NCI-H2227 (cell line): ENCODE data around the gene PTPRN2.

Source experiments
- DNase-seq: peaks from one replicate; lab custom pipeline; 2025; ENCODE audit not compliant: unreplicated experiment; lab: John Stamatoyannopoulos, UW

PTPRN2 gene

GRCh38 chr7:158067219-158067930 lies 520.2 kb downstream of the PTPRN2 start:
- DNase-seq: no peak

DNA sequence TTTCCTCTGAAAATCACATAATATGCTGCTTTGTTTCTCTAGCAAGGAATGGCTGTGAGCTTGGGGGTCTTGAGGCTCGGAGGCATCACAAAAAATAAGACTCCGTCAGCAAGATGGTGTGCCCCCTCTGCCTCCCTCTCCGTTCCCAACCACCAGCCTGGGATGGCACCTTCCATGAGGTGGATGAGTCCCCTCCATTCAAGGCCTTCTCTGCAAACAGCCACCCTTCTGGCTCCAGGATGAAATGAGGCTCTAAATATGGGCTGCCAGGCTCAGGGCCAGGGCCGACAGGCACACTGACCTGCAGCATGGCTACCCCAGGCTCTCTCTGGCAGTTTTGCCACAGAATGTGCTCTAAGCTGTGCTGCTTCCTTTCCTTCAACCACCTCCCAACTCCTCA lies 521.5 kb downstream of the PTPRN2 start:
- no peak for DNase-seq

GRCh38 chr7:158065340-158065739 lies 522.3 kb downstream of the PTPRN2 start:
- DNase-seq: no peak

- DNase-seq: no peak
These were observed 523.0 kb downstream of the PTPRN2 start for GRCh38 chr7:158064631-158065030.

- DNase-seq: no peak
These were observed 523.6 kb downstream of the PTPRN2 start for GRCh38 chr7:158063850-158064610.

DNA sequence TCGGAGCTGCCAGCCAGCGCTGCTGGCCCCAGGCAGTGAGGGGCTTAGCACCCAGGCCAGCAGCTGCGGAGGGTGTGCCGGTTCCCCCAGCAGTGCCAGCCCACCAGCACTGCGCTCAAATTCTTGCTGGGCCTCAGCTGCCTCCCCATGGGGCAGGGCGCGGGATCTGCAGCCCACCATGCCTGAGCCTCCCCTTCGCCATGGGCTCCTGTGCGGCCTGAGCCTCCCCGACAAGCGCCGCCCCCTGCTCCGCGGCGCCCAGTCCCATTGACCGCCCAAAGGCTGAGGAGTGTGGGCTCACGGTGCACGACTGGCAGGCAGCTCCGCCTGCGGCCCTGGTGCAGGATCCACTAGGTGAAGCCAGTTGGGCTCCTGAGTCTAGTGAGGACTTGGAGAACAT lies 525.0 kb downstream of the PTPRN2 start:
- DNase-seq: no peak

DNA sequence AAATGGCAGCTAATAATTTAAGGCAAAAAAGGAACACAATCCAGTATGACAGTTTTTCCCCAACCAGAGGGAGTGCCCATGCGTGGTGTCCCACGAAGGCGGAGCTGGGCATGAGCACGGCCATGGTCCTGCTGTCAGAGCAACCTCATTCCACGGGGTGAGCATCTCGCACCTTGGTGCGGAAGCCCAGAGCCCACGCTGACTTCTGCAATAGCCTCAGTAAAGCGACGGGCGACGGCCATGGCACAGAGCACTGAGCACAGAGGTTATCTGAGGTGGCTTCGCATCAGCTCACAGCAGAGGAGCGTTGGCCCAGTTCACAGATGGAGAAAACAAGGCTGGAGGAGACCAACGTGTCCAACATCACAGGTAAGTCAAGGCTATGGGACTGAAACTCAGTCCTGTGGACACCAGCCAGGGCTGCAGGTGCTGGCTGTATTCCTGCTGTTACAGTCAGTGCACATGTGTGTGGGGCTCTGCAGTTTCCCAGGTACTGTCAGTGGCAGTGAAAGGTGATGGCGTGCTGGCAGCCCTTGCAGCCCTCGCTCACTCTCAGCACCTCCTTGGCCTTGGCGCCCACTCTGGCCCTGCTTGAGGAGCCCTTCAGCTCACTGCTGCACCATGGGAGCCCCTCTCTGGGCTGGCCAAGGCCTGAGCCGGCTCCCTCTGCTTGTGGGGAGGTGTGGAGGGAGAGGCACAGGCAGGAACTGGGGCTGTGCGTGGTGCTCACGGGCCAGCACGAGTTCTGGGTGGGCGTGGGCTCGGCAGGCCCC lies 525.6 kb downstream of the PTPRN2 start:
- no peak for DNase-seq

DNA sequence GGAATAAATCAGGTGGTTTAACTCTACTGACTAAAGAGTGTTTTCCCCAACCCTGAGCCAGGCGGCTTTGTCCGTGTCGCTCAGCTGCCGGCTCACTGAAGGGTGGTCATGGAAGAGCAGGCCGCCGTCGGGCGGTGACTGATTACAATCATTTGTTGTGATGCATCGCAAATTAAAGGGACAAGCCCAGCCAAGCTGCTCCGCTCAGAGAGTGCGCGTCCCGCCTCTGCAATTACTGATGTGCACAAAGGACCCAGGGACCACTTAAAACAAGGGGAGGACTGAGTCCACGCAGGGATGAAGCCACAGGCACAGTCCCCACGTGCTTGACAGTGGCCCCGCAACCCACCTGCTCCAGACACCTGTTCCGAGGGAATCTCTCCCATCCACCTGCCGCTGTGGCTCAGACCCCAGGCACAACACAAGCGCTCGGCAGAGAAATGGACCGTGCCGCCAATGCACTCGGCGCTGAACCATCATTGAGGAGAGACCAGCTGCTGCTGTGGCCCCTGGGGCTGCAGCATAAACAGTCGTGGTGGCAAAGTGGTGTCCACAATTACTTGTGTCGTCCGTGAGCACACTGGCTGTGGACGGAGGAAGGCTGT lies 526.5 kb downstream of the PTPRN2 start:
- peak; percentile 88 for DNase-seq

GRCh38 chr7:158060216-158060615 lies 527.4 kb downstream of the PTPRN2 start:
- DNase-seq: no peak

- no peak for DNase-seq
These were observed 530.2 kb downstream of the PTPRN2 start for GRCh38 chr7:158057446-158057845.

DNA sequence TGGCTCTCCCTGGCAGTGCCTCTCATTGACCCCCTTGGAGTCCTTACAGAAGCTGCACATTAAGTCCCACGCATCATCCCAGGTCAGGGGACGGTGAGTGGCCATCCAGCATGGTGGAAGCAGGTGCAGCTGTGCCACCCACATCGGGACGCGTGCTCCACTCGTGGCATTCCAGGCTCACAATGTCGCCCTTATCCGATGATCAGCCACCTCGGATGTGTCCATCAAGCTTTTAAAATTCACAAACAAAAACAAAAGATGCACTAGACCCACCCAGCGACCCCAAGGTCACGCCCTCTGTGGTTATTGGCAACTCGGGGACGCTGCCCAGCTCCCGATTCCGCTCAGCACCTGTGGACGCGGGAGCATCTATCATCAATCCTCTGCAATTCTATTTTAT lies 530.9 kb downstream of the PTPRN2 start:
- DNase-seq: no peak

DNA sequence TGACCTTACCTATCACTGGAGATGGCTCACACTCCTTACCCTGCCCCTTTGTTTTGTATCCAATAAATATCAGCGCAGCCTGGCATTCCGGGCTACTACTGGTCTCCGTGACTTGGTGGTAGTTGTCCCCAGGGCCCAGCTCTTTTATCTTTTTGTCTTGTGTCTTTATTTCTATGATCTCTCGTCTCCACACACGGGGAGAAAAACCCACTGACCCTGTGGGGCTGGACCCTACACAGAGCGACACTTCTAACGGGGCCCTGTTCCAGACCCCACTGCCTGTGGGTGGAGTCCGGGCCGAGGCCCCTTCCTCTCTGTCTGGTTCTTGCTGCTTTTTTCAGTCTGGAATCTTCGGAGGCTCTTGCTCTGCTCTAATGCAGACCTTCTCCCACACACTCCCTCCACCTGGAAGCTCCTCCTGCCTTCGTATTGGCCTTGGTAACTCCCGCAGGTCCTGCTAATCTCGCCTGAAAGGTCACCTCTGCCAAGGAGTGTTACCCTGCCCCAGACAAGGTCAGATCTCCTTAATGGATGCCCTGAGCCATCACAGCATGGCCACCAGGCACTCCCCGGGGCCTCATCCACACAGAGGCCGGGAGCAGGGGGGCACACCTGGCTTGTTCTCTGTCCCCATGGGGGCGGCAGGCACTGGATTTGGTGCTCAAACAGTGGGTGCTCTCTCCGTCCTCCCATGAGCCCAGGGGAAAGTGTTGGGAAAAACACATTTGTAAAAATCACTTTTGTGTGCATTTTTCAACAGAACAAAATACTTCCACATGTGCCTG lies 531.7 kb downstream of the PTPRN2 start:
- DNase-seq: no peak

DNA sequence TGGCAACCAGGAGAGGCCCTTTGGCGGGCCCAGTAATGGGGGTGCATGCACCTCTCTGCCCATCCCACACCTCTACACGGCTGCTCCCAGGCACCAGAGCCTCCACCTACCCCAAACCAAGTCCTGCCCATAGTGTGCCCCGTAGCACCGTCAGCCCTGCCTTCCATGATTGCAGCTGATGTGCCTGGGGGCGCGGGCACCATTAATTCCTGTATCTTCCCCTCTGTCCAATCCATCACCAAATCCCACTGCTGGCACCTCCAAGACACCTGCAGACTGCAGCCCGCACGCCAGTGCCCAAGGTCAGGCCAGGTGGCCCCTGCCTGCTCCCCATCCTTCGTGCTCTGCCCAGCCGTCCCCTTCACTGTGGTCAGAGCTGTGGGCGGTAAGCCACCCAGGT lies 533.0 kb downstream of the PTPRN2 start:
- DNase-seq: no peak

DNA sequence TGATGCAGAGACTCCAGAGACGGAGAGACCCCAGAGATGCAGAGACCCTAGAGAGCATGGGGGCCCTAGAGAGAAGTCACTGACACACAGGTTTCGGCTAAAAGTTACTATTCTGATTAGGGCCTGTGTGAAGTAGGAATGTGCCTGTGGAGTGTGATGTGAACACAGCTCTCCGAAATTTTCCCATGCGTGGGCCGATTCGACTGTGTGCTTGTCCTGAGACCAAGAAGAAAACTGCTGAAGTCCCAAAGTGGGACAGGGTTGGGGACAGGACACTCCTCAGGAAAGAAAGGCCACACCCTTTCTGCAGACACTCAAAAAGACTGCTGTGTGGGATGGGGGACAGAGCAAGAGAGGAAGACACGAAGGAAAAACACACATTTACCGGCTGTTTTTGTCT lies 533.5 kb downstream of the PTPRN2 start:
- DNase-seq: no peak

- no peak for DNase-seq
These were observed 534.3 kb downstream of the PTPRN2 start for GRCh38 chr7:158053183-158053915.

- no peak for DNase-seq
These were observed 535.1 kb downstream of the PTPRN2 start for GRCh38 chr7:158052381-158053060.

DNA sequence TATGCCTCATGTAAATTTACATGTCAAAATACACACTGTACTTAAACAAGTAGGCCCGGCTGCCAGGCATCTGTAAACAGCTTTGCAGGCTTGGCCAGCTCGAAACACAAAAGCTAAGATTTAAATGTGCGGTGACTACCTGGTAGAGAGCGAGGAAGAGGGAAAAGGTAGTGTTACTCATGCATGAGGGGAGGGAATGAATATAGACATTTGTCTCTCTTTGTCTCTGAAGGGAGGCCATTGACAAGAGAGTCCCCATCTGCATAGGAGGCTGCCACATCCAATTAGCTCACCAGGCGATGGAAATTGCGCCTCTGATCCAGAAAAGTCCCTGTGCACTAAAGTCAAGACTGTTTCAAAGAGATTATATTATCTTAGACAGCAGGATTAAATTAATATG lies 535.8 kb downstream of the PTPRN2 start:
- no peak for DNase-seq

DNA sequence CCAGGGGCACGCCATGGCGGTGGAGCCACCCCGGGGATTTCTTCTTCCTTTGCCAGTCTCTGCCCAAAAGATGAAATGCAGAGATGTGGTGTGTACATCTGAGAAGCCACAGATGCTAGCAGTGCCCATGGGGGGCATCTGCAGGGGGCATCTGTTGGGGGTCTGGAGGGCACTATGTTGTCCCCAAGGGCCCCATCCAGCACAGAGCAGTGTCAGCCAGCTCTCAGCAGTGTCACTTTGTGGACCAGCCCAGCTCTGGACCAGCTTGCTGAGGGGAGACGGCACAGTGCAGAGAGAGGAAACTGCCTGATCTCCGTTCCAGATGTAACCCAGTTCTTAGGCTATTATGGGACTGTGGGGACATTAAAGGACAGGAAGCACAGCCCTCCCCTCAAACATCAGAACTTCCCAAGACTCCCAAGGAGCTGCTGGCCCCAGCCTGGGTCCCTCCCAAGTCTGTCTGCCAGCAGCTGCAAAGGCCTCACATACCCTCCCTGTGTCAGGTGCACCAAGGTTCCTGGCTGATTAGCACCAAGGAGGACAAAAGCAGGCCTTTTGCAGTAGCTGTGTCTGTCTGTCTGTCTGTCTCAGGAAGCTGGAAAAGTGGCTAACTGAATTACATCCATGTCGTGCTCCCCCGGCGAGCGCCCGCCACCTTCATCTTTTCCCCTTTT lies 536.5 kb downstream of the PTPRN2 start:
- no peak for DNase-seq

- no peak for DNase-seq
These were observed 537.1 kb downstream of the PTPRN2 start for GRCh38 chr7:158050441-158050977.
